ENCODE measurements around the gene PERCC1. TPM values are rescaled to one million over a fixed set of nuclear protein-coding genes. Genes with fewer than 3 reads are reported as not detected.

PERCC1 gene
- total and polyA plus RNA-seq, 3 donors from 2014 or later, result 0.31 to 0.71 TPM; not detected in 1

DNA sequence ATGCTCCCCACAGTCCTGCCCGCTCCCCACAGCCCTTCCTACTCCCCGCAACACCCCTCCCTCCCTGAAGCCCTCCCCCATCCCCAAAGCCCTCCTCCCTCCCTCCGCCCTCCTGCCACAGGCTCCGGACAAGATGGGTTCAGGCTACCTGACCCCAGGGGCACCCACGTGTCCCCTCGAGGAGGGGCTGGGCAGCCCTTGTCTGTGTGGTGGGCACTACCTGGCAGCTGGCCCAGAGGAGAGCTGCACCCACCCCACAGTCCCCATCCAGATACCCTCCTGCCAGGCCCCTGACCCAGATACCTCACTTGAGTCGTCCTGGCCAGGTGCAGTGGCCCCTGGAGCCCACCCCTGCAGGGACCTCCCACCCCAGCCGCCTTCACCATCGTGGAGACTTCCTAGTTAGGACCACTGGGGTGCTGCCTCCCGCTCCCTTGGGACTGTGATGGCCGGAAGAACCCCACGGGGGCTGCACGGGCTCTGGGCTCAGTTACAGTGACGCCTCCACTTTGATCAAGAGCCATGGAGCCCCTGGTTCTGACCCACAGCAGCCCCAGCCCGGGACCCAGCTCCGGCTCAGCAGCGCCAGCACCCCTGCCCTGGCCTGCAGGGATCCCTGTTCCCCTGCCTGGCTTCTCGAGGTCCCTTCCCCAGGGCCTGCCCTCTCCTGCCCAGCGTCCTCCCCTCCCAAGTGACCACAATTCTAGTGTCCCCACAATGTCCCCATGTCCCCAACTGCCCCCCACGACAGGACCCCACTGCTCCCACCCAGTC lies 806 bp downstream of the PERCC1 start:
- no peak overlapping the region for H3K4me3 ChIP-seq
- DNase-seq, result no peak
- H3K36me3 ChIP-seq (ENCODE audit: low read depth, missing control alignments), result no peaks in the 10 kb centered on the region
- H3K9me3 ChIP-seq, result no peaks in the 10 kb centered on the region
- TF ChIP-seq POLR2A (IDR thresholded peaks at IDR 0.05), result no peak
- TF ChIP-seq, protein P1, sequence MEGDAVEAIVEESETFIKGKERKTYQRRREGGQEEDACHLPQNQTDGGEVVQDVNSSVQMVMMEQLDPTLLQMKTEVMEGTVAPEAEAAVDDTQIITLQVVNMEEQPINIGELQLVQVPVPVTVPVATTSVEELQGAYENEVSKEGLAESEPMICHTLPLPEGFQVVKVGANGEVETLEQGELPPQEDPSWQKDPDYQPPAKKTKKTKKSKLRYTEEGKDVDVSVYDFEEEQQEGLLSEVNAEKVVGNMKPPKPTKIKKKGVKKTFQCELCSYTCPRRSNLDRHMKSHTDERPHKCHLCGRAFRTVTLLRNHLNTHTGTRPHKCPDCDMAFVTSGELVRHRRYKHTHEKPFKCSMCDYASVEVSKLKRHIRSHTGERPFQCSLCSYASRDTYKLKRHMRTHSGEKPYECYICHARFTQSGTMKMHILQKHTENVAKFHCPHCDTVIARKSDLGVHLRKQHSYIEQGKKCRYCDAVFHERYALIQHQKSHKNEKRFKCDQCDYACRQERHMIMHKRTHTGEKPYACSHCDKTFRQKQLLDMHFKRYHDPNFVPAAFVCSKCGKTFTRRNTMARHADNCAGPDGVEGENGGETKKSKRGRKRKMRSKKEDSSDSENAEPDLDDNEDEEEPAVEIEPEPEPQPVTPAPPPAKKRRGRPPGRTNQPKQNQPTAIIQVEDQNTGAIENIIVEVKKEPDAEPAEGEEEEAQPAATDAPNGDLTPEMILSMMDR (IDR thresholded peaks at IDR 0.05), result no peak
- peaks cover 7% of the 10 kb centered on the region for H3K4me1 ChIP-seq
- no peaks in the 10 kb centered on the region for H3K27me3 ChIP-seq
- intact Hi-C loops (cut with DNase I; ENCODE audit: low total_unique reads), result no loop called here
- 82 to 89% methylated on average over 18 to 20 of the region's 20 CpGs for WGBS, 2 donors
- H3K27ac ChIP-seq, result no peak overlapping the region

DNA sequence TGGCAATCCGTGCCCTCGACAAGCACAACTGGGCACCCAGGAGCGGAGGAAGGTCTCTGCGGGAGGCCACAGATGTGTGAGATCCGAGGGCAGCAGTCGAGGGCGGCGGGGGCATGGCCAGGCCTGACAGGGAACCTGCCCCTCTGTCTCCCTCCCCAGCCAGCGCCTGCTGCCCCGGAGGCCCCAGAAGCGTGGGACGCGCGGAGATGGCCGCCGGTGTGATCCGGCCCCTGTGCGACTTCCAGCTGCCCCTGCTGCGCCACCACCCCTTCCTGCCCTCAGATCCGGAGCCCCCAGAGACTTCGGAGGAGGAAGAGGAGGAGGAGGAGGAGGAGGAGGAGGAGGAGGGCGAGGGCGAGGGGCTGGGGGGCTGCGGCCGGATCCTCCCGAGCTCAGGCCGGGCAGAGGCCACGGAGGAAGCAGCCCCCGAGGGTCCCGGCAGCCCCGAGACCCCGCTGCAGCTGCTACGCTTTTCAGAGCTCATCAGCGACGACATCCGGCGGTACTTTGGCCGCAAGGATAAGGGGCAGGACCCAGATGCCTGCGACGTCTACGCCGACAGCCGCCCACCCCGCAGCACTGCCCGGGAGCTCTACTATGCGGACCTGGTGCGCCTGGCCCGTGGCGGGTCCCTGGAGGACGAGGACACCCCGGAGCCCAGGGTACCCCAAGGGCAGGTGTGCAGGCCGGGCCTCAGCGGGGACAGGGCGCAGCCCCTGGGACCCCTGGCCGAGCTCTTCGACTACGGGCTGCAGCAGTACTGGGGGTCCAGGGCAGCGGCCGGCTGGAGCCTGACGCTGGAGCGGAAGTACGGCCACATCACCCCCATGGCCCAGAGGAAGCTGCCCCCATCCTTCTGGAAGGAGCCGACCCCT lies 1.7 kb downstream of the PERCC1 start:
- 81 to 89% methylated on average over 31 to 59 of the region's 63 CpGs for WGBS, 2 donors
- no peak for DNase-seq
- Histone ChIP-seq H3K36me3 (ENCODE audit: low read depth, missing control alignments) (no peaks in the 10 kb centered on the region), H3K4me3 (no peak overlapping the region), H3K27ac (no peak overlapping the region), H3K4me1 (no peaks in the 10 kb centered on the region), H3K27me3 (no peaks in the 10 kb centered on the region), H3K9me3 (no peaks in the 10 kb centered on the region)
- intact Hi-C loops (cut with DNase I; ENCODE audit: low total_unique reads), result no loop called here
- TF ChIP-seq POLR2A (IDR thresholded peaks at IDR 0.05), result no peak
- TF ChIP-seq, protein P1 (IDR thresholded peaks at IDR 0.05), result no peak

DNA sequence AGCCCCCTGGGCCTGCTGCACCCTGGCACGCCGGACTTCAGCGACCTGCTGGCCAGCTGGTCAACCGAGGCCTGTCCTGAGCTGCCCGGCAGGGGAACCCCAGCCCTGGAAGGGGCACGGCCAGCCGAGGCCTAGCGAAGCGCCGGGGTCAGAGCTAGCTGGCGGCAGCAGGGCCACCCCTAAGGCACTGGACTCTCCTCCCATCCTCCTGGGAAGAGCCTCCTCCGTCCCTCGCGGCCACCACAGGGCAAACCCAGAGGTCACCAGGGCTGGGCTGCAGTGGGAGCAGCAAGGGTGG lies 2.3 kb downstream of the PERCC1 start:
- no peak for TF ChIP-seq POLR2A (IDR thresholded peaks at IDR 0.05)
- TF ChIP-seq, protein P1 (IDR thresholded peaks at IDR 0.05), result no peak
- Histone ChIP-seq H3K9me3 (no peaks in the 10 kb centered on the region), H3K4me1 (no peaks in the 10 kb centered on the region), H3K27me3 (no peaks in the 10 kb centered on the region), H3K36me3 (ENCODE audit: low read depth, missing control alignments) (no peaks in the 10 kb centered on the region), H3K27ac (no peak overlapping the region), H3K4me3 (no peak overlapping the region)
- intact Hi-C loops (cut with DNase I; ENCODE audit: low total_unique reads), result no loop called here
- DNase-seq, result no peak
- 85% methylated on average over 14 of the region's 14 CpGs; no CpG with 5 or more reads in 1 of the 2 donors for WGBS, 2 donors

DNA sequence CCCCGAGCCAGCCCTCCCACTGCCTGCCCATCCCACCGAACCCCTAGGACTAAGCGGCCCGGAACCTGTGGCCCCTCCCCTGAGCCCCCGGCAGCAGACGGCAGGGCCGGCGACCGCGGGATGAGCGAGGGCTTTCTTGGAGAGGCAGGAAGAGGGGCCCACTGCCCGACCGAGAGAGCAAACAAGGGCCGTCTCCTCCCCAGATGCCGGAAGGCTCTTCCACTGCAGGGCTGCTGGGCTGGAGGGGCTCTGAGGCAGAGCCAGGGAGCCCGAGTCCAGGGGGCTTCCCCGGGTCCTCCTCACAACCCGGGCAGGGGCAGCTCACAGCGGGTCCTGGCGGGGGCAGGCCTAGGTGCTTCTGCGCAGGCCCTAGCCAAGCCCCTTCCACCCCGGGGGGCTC lies 2.9 kb downstream of the PERCC1 start:
- Histone ChIP-seq H3K4me3 (no peak overlapping the region), H3K9me3 (no peaks in the 10 kb centered on the region), H3K27ac (no peak overlapping the region), H3K4me1 (no peaks in the 10 kb centered on the region), H3K27me3 (no peaks in the 10 kb centered on the region), H3K36me3 (ENCODE audit: low read depth, missing control alignments) (no peaks in the 10 kb centered on the region)
- WGBS, 2 donors, result 57 to 64% methylated on average over 6 to 22 of the region's 22 CpGs
- intact Hi-C loops (cut with DNase I; ENCODE audit: low total_unique reads), result no loop called here
- no peak for TF ChIP-seq POLR2A (IDR thresholded peaks at IDR 0.05)
- TF ChIP-seq, protein P1 (IDR thresholded peaks at IDR 0.05), result no peak
- no peak for DNase-seq

All from testis (tissue), 3 donors.